HUES64 (cell line): ENCODE results near the gene GBGT1.

Experiments used
- H3K27ac ChIP-seq: 2 replicates; pipeline ENCODE4 v1.7.0; 2013; ENCODE audit warnings: low read depth, low read length, inconsistent platforms
- H3K27me3 ChIP-seq: 2 replicates; pipeline ENCODE4 v1.6.1; 2013; ENCODE audit warnings: mild to moderate bottlenecking, low read length; ENCODE audit not compliant: insufficient read depth
- H3K36me3 ChIP-seq: 2 replicates; pipeline ENCODE4 v1.6.1; 2013; ENCODE audit warnings: mild to moderate bottlenecking, low read length; ENCODE audit not compliant: insufficient read depth
- H3K4me1 ChIP-seq: 2 replicates; pipeline ENCODE4 v1.6.1; 2013; ENCODE audit warnings: mild to moderate bottlenecking, low read length, moderate library complexity; ENCODE audit not compliant: insufficient read depth
- H3K4me3 ChIP-seq: 2 replicates; pipeline ENCODE4 v1.5.1; 2013; ENCODE audit warnings: mild to moderate bottlenecking, low read length, moderate library complexity
- H3K9ac ChIP-seq: 2 replicates; pipeline ENCODE4 v1.6.1; 2013; ENCODE audit warnings: mild to moderate bottlenecking, low read depth, low read length
- H3K9me3 ChIP-seq: 2 replicates; pipeline ENCODE4 v1.6.1; 2013; ENCODE audit warnings: low read depth, low read length; ENCODE audit not compliant: insufficient read depth
- WGBS: fragments of 150-250, 120-280 bp; methylation state at CpG from one replicate; pipeline ENCODE4 v1.1.7; 2013; ENCODE audit warnings: missing lambda C conversion rate; 5-methylcytosine and 5-hydroxymethylcytosine counted together

GBGT1 gene

GRCh38 chr9:133129001-133129795, 34.5 kb downstream of the GBGT1 start:
- Histone ChIP-seq H3K9ac (no peak overlapping the region), H3K27ac (no peak overlapping the region)
- 94% methylated on average over 29 of the region's 29 CpGs for WGBS

GRCh38 chr9:133128152-133128551, 35.6 kb downstream of the GBGT1 start:
- Histone ChIP-seq H3K9ac (no peak overlapping the region), H3K4me3 (no peak overlapping the region)
- WGBS: 91% methylated on average over 13 of the region's 13 CpGs

More at GRCh38 chr9:133129001-133129795, 34.5 kb downstream of the GBGT1 start:
- H3K4me1 ChIP-seq: peaks cover 12% of the 10 kb centered on the region; the same call in 1 of the 2 replicates
- H3K9me3 ChIP-seq: no peaks in the 10 kb centered on the region
- no peak overlapping the region for H3K4me3 ChIP-seq
- no peaks in the 10 kb centered on the region for H3K36me3 ChIP-seq
- H3K27me3 ChIP-seq: peaks cover 3% of the 10 kb centered on the region; the same call in 1 of the 2 replicates

GRCh38 chr9:133127340-133127981, 36.3 kb downstream of the GBGT1 start:
- Histone ChIP-seq H3K4me1 (no peaks in the 10 kb centered on the region), H3K36me3 (no peaks in the 10 kb centered on the region), H3K27ac (no peak overlapping the region), H3K4me3 (no peak overlapping the region), H3K9ac (no peak overlapping the region), H3K9me3 (no peaks in the 10 kb centered on the region), H3K27me3 (peaks cover 9% of the 10 kb centered on the region)
- 90% methylated on average over 23 of the region's 23 CpGs for WGBS

More at GRCh38 chr9:133128152-133128551, 35.6 kb downstream of the GBGT1 start:
- Histone ChIP-seq H3K4me1 (peaks cover 3% of the 10 kb centered on the region; the same call in 1 of the 2 replicates), H3K9me3 (no peaks in the 10 kb centered on the region), H3K36me3 (no peaks in the 10 kb centered on the region), H3K27me3 (peaks cover 5% of the 10 kb centered on the region; the same call in 1 of the 2 replicates), H3K27ac (no peak overlapping the region)

- H3K9ac ChIP-seq: no peak overlapping the region
- no peak overlapping the region for H3K27ac ChIP-seq
- H3K4me1 ChIP-seq: no peaks in the 10 kb centered on the region
- H3K4me3 ChIP-seq: no peak overlapping the region
- H3K27me3 ChIP-seq: peaks cover 9% of the 10 kb centered on the region
- H3K36me3 ChIP-seq: no peaks in the 10 kb centered on the region
- no peaks in the 10 kb centered on the region for H3K9me3 ChIP-seq
- WGBS: 87% methylated on average over 17 of the region's 17 CpGs
These were observed 36.9 kb downstream of the GBGT1 start for GRCh38 chr9:133126697-133127339.

GRCh38 chr9:133125941-133126696, 37.6 kb downstream of the GBGT1 start:
- H3K27me3 ChIP-seq: peaks cover 11% of the 10 kb centered on the region
- 90% methylated on average over 24 of the region's 24 CpGs for WGBS
- no peak overlapping the region for H3K4me3 ChIP-seq
- H3K4me1 ChIP-seq: no peaks in the 10 kb centered on the region
- no peaks in the 10 kb centered on the region for H3K36me3 ChIP-seq
- H3K9ac ChIP-seq: no peak overlapping the region
- no peak overlapping the region for H3K27ac ChIP-seq
- no peaks in the 10 kb centered on the region for H3K9me3 ChIP-seq

GRCh38 chr9:133124907-133125275, 38.8 kb downstream of the GBGT1 start:
- Histone ChIP-seq H3K27me3 (peaks cover 14% of the 10 kb centered on the region), H3K27ac (no peak overlapping the region)
- 93% methylated on average over 2 of the region's 2 CpGs for WGBS

GRCh38 chr9:133124123-133124906, 39.4 kb downstream of the GBGT1 start:
- H3K9ac ChIP-seq: no peak overlapping the region
- H3K27me3 ChIP-seq: peaks cover 20% of the 10 kb centered on the region
- WGBS: 95% methylated on average over 8 of the region's 8 CpGs
- peaks cover 7% of the 10 kb centered on the region; the same call in 1 of the 2 replicates for H3K4me1 ChIP-seq
- H3K9me3 ChIP-seq: no peaks in the 10 kb centered on the region
- H3K27ac ChIP-seq: no peak overlapping the region
- H3K4me3 ChIP-seq: no peak overlapping the region
- H3K36me3 ChIP-seq: no peaks in the 10 kb centered on the region

More at GRCh38 chr9:133124907-133125275, 38.8 kb downstream of the GBGT1 start:
- Histone ChIP-seq H3K4me1 (0 out of 2 replicates have a peak, but pooled peaks cover 2% of the 10 kb centered on the region), H3K36me3 (no peaks in the 10 kb centered on the region), H3K4me3 (no peak overlapping the region), H3K9ac (no peak overlapping the region), H3K9me3 (no peaks in the 10 kb centered on the region)

GRCh38 chr9:133122935-133123611, 40.6 kb downstream of the GBGT1 start:
- no peak overlapping the region for H3K4me3 ChIP-seq
- peaks cover 14% of the 10 kb centered on the region; the same call in 1 of the 2 replicates for H3K4me1 ChIP-seq
- H3K9ac ChIP-seq: no peak overlapping the region
- H3K27me3 ChIP-seq: peaks cover 32% of the 10 kb centered on the region
- H3K9me3 ChIP-seq: no peaks in the 10 kb centered on the region
- H3K36me3 ChIP-seq: no peaks in the 10 kb centered on the region
- no peak overlapping the region for H3K27ac ChIP-seq
- 73% methylated on average over 18 of the region's 19 CpGs for WGBS

- Histone ChIP-seq H3K4me1 (peaks cover 14% of the 10 kb centered on the region; the same call in 1 of the 2 replicates), H3K9ac (no peak overlapping the region), H3K27me3 (peaks cover 33% of the 10 kb centered on the region), H3K36me3 (no peaks in the 10 kb centered on the region), H3K27ac (no peak overlapping the region), H3K9me3 (no peaks in the 10 kb centered on the region), H3K4me3 (no peak overlapping the region)
- 91% methylated on average over 4 of the region's 4 CpGs for WGBS
These were observed 41.1 kb downstream of the GBGT1 start for GRCh38 chr9:133122605-133122934.
